ENCODE measurements around the gene MALT1.

Gene MALT1

GRCh38 chr18:58654896-58655614, 16.2 kb upstream of the MALT1 start:
- no peak for DNase-seq

- DNase-seq: no peak
Measured at GRCh38 chr18:58657081-58657480, 14.2 kb upstream of the MALT1 start.

DNA sequence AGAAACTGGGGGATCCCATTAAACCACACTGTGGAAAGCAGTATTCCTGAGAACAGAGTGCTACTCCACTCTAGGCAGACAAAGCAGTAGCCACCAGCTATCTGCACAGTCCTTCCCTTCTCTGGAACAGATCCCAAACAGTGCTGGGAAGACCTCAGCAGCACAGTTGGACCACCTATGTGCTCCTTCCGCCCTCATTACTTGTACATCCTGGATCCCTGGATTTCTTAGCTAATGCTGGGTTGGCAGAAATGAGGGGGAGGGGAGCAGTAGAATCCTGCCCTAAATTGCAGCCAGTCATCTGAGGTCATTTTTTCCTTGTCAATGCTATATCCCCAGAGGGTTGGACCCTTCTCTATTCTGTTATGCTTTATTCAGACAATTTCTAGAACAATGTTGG, 13.8 kb upstream of the MALT1 start:
- no peak for DNase-seq

DNA sequence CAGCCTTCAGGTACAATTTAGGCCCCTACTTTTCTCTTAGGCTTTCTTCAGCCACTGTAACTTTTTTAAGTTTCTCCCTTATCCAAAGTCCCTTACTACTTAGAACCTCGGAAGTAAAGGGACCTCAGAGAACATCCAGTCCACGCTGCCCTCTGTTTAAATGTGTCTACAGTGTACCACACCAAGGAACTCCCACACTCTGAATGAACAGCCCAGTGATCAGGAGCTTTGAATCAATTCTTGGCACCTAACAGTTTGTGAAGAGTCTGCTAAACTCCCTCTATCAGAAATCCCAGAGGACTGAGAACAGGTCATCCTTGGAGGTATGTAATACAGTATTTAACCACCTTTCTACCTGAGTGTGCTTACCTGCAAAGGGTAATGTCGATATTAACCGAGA, 11.6 kb upstream of the MALT1 start:
- no peak for DNase-seq

- DNase-seq: no peak
Measured at GRCh38 chr18:58660915-58661314, 10.3 kb upstream of the MALT1 start.

DNA sequence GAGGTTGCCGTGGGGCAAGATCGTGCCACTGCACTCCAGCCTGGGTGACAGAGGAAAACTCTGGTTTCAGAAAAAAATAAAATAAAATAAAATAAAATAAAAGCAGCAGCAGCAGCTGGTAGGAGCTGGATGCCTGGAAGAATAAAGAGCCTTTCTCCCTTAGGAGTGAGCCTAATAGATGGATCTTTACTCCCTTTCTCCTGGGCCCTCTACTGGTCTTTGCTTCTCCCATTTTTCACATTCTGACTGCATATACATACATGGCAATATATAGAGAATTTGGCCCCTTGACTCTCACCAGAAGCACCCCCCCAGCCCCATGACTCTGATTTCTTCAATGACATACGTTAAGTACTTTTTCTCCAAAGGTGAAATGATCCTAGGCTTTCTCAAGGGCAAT, 9.8 kb upstream of the MALT1 start:
- DNase-seq: no peak

DNA sequence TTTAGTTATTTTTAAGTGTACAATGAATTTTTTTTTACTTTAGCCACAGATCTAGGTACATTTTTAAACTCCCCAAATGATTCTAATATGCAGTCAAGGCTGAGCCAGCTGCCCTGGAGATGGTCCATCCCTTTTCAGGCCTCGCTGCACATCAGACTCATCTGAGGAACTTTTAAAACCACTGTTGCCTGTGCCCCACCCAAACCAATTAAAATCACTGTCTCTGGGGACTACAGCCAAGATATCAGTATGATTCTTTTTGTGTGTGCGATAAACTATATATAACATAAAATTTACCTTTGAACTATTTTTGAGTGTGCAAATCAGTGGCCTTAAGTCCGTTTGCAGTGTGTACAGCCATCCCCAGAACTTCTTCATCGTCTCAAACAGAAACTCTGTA, 9.1 kb upstream of the MALT1 start:
- DNase-seq: no peak

DNA sequence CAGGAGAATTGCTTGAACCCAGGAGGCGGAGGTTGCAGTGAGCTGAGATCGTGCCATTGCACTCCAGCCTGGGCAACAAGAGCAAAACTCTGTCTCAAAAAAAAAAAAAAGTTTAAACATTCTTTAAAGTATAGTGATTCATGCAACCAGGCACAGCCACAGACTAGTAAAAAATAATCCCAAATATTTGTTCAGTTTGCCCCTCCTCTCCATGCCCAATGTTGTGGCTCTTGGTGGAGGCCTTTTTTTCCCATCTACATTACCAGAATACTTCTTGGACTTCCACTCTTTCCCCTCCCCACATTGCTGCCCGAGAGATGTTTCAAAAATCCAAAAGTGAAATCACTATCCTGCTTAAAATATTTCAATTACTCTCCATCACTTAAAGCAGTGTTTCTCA, 5.1 kb upstream of the MALT1 start:
- DNase-seq: no peak

DNA sequence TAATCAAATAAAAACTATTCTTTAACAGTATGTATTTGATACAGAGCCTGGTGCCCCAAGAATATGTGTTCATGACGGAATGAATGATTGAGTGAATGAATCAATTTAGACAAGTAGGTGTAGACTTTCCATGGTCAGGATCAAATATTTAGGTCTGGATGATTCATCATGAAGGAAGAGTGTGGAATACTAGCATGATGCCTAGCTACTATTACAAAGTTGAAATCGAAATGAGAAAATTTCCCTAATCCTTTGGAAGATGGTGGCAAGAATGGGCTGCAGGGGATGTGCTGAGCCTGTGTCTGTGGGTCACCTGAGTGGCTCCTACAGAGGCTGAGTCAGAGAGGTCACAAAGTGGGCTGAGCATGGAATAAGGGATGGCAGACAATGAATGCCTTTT, 3.1 kb upstream of the MALT1 start:
- no peak for DNase-seq

GRCh38 chr18:58668897-58669296, 2.4 kb upstream of the MALT1 start:
- DNase-seq: no peak

GRCh38 chr18:58669731-58670378, 1.4 kb upstream of the MALT1 start:
- no peak for DNase-seq

GRCh38 chr18:58670404-58671110, 708 bp upstream of the MALT1 start:
- no peak for DNase-seq

- DNase-seq: no peak
Measured at GRCh38 chr18:58671632-58672564, 633 bp downstream of the MALT1 start.

- no peak for DNase-seq
Measured at GRCh38 chr18:58674159-58674558, 2.9 kb downstream of the MALT1 start.

GRCh38 chr18:58674863-58675472, 3.7 kb downstream of the MALT1 start:
- DNase-seq: no peak

GRCh38 chr18:58676270-58676669, 5.0 kb downstream of the MALT1 start:
- no peak for DNase-seq

- DNase-seq: no peak
Measured at GRCh38 chr18:58682429-58683069, 11.3 kb downstream of the MALT1 start.

GRCh38 chr18:58687871-58688308, 16.6 kb downstream of the MALT1 start:
- DNase-seq: peak; percentile 7

GRCh38 chr18:58690259-58690658, 19.0 kb downstream of the MALT1 start:
- no peak for DNase-seq

GRCh38 chr18:58691256-58691655, 20.0 kb downstream of the MALT1 start:
- no peak for DNase-seq

DNA sequence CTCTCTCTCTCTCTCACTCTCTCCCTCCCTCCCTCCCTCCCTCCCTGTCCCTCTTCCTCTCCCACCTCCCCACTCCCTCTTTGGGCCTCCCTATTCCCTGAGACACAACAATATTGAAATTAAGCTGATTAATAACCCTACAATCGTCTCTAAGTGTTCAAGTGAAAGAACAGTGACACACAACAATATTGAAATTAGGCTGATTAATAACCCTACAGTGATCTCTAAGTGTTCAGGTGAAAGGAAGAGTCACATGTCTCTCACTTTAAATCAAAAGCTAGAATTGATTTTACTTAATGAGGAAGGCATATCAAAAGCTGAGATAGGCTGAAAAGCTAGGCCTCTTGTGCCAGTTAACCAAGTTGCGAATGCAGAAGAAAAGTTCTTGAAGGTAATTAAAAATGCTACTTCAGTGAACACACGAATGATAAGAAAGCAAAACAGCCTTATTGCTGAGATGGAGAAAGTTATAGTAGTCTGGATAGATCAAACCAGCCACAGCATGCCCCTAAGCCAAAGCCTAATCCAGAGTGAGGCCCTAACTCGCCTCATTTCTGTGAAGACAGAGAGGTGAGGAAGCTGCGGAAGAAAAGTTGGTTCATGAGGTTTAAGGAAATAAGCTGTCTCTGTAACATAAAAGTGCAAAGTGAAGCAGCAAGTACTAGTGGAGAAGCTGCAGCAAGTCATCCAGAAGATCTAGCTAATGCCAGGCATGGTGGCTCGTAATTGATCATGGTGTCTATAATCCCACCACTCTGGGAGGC, 21.3 kb downstream of the MALT1 start:
- DNase-seq: no peak

Data from effector CD8-positive, alpha-beta T cell (primary cell).